GM23338 (cell line): ENCODE data around the gene CLCN4.

Source experiments
- CREB1 ChIP-seq: fragments of 250-450 bp; sonication (Bioruptor Pico); IDR thresholded peaks from 2 replicates; pipeline ENCODE4 v1.5.0; 2020; ENCODE audit warnings: low read depth, mild to moderate bottlenecking, moderate library complexity
- EZH2 ChIP-seq: fragments of 200-600 bp; sonication (generic); IDR thresholded peaks from one replicate; pipeline ENCODE4 v1.8.0; 2017; ENCODE audit warnings: antibody characterized with exemption, mild to moderate bottlenecking, low read depth; ENCODE audit not compliant: unreplicated experiment
- EZH2phosphoT487 ChIP-seq: fragments of 200-600 bp; sonication (generic); IDR thresholded peaks from one replicate; pipeline ENCODE4 v1.8.1; 2018; ENCODE audit warnings: antibody characterized with exemption; ENCODE audit not compliant: unreplicated experiment
- JUNB ChIP-seq: IDR thresholded peaks from one replicate; pipeline ENCODE4 v1.6.1; 2016; ENCODE audit warnings: antibody characterized with exemption; ENCODE audit not compliant: unreplicated experiment
- NANOG ChIP-seq: IDR thresholded peaks from 2 replicates; pipeline ENCODE4 v1.6.1; 2016; ENCODE audit warnings: antibody characterized with exemption, borderline replicate concordance
- POLR2AphosphoS5 ChIP-seq: IDR thresholded peaks from 2 replicates; pipeline ENCODE4 v1.6.1; 2016; ENCODE audit warnings: antibody characterized with exemption, low read depth
- STAT1 ChIP-seq: IDR thresholded peaks from one replicate; pipeline ENCODE4 v1.6.1; 2016; ENCODE audit warnings: antibody characterized with exemption; ENCODE audit not compliant: unreplicated experiment
- ZNF114 ChIP-seq: fragments of 250-450 bp; sonication (Bioruptor Pico); IDR thresholded peaks from 2 replicates; pipeline ENCODE4 v1.5.0; 2020; ENCODE audit warnings: mild to moderate bottlenecking, moderate library complexity
- ZNF331 ChIP-seq: fragments of 250-450 bp; sonication (Bioruptor Pico); IDR thresholded peaks from 2 replicates; pipeline ENCODE4 v1.5.0; 2020; ENCODE audit warnings: low read depth, mild to moderate bottlenecking, moderate library complexity
- TF ChIP-seq, protein P1 (sequence below), 2 experiments: fragments of 200-600 bp in 1 of 2; sonication (generic) in 1 of 2; conservative IDR thresholded peaks; 2 replicates each; pipeline versions ENCODE4 v1.5.1 to v1.6.1; 2016 to 2017; ENCODE audit warnings: antibody characterized with exemption in 2 of 2, low read depth in 2 of 2, mild to moderate bottlenecking in 2 of 2, moderate library complexity in 1 of 2
- TF ChIP-seq, protein P2 (sequence below): IDR thresholded peaks from 2 replicates; pipeline ENCODE4 v1.6.1; 2016; ENCODE audit warnings: antibody characterized with exemption
- TF ChIP-seq, protein P3 (sequence below): IDR thresholded peaks from one replicate; pipeline ENCODE4 v1.6.1; 2018; ENCODE audit warnings: antibody characterized with exemption; ENCODE audit not compliant: unreplicated experiment
- TF ChIP-seq, protein P4 (sequence below): fragments of 250-450 bp; sonication (Bioruptor Pico); IDR thresholded peaks from 2 replicates; pipeline ENCODE4 v1.5.0; 2020; ENCODE audit warnings: mild to moderate bottlenecking, moderate library complexity

DNA sequence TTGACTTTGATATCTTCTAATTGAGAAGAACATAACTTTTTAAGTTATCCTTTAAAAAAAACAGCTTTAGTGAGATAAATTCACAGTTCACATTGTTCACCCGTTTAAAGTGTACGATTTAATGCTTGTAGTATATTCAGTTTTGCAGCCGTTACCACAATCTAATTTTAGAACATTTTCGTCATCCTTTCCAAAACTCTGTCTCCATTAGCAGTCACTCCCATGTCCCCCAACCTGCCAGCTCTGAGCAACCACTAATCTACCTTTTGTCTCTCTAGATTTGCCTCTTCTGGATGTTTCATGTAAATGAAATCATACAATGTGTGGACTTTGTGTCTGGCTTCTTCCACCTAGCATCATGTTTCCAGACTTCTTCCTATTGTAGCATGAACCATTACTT is 38.6 kb downstream of the CLCN4 start:
- TF ChIP-seq, protein P1, sequence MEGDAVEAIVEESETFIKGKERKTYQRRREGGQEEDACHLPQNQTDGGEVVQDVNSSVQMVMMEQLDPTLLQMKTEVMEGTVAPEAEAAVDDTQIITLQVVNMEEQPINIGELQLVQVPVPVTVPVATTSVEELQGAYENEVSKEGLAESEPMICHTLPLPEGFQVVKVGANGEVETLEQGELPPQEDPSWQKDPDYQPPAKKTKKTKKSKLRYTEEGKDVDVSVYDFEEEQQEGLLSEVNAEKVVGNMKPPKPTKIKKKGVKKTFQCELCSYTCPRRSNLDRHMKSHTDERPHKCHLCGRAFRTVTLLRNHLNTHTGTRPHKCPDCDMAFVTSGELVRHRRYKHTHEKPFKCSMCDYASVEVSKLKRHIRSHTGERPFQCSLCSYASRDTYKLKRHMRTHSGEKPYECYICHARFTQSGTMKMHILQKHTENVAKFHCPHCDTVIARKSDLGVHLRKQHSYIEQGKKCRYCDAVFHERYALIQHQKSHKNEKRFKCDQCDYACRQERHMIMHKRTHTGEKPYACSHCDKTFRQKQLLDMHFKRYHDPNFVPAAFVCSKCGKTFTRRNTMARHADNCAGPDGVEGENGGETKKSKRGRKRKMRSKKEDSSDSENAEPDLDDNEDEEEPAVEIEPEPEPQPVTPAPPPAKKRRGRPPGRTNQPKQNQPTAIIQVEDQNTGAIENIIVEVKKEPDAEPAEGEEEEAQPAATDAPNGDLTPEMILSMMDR (conservative IDR thresholded peaks at IDR 0.05; ENCODE audit: low read depth in 2 of 2), result no peak
- TF ChIP-seq ZNF331, result no peak
- TF ChIP-seq EZH2phosphoT487, result no peak
- TF ChIP-seq, protein P2, sequence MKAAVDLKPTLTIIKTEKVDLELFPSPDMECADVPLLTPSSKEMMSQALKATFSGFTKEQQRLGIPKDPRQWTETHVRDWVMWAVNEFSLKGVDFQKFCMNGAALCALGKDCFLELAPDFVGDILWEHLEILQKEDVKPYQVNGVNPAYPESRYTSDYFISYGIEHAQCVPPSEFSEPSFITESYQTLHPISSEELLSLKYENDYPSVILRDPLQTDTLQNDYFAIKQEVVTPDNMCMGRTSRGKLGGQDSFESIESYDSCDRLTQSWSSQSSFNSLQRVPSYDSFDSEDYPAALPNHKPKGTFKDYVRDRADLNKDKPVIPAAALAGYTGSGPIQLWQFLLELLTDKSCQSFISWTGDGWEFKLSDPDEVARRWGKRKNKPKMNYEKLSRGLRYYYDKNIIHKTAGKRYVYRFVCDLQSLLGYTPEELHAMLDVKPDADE, result no peak
- no peak for TF ChIP-seq POLR2AphosphoS5
- TF ChIP-seq STAT1, result no peak
- no peak for TF ChIP-seq EZH2
- TF ChIP-seq JUNB, result no peak
- no peak for TF ChIP-seq ZNF114 (CRISPR knock-in tag)
- TF ChIP-seq, protein P3, sequence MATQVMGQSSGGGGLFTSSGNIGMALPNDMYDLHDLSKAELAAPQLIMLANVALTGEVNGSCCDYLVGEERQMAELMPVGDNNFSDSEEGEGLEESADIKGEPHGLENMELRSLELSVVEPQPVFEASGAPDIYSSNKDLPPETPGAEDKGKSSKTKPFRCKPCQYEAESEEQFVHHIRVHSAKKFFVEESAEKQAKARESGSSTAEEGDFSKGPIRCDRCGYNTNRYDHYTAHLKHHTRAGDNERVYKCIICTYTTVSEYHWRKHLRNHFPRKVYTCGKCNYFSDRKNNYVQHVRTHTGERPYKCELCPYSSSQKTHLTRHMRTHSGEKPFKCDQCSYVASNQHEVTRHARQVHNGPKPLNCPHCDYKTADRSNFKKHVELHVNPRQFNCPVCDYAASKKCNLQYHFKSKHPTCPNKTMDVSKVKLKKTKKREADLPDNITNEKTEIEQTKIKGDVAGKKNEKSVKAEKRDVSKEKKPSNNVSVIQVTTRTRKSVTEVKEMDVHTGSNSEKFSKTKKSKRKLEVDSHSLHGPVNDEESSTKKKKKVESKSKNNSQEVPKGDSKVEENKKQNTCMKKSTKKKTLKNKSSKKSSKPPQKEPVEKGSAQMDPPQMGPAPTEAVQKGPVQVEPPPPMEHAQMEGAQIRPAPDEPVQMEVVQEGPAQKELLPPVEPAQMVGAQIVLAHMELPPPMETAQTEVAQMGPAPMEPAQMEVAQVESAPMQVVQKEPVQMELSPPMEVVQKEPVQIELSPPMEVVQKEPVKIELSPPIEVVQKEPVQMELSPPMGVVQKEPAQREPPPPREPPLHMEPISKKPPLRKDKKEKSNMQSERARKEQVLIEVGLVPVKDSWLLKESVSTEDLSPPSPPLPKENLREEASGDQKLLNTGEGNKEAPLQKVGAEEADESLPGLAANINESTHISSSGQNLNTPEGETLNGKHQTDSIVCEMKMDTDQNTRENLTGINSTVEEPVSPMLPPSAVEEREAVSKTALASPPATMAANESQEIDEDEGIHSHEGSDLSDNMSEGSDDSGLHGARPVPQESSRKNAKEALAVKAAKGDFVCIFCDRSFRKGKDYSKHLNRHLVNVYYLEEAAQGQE, result no peak
- no peak for TF ChIP-seq CREB1 (CRISPR knock-in tag)
- TF ChIP-seq, protein P4, sequence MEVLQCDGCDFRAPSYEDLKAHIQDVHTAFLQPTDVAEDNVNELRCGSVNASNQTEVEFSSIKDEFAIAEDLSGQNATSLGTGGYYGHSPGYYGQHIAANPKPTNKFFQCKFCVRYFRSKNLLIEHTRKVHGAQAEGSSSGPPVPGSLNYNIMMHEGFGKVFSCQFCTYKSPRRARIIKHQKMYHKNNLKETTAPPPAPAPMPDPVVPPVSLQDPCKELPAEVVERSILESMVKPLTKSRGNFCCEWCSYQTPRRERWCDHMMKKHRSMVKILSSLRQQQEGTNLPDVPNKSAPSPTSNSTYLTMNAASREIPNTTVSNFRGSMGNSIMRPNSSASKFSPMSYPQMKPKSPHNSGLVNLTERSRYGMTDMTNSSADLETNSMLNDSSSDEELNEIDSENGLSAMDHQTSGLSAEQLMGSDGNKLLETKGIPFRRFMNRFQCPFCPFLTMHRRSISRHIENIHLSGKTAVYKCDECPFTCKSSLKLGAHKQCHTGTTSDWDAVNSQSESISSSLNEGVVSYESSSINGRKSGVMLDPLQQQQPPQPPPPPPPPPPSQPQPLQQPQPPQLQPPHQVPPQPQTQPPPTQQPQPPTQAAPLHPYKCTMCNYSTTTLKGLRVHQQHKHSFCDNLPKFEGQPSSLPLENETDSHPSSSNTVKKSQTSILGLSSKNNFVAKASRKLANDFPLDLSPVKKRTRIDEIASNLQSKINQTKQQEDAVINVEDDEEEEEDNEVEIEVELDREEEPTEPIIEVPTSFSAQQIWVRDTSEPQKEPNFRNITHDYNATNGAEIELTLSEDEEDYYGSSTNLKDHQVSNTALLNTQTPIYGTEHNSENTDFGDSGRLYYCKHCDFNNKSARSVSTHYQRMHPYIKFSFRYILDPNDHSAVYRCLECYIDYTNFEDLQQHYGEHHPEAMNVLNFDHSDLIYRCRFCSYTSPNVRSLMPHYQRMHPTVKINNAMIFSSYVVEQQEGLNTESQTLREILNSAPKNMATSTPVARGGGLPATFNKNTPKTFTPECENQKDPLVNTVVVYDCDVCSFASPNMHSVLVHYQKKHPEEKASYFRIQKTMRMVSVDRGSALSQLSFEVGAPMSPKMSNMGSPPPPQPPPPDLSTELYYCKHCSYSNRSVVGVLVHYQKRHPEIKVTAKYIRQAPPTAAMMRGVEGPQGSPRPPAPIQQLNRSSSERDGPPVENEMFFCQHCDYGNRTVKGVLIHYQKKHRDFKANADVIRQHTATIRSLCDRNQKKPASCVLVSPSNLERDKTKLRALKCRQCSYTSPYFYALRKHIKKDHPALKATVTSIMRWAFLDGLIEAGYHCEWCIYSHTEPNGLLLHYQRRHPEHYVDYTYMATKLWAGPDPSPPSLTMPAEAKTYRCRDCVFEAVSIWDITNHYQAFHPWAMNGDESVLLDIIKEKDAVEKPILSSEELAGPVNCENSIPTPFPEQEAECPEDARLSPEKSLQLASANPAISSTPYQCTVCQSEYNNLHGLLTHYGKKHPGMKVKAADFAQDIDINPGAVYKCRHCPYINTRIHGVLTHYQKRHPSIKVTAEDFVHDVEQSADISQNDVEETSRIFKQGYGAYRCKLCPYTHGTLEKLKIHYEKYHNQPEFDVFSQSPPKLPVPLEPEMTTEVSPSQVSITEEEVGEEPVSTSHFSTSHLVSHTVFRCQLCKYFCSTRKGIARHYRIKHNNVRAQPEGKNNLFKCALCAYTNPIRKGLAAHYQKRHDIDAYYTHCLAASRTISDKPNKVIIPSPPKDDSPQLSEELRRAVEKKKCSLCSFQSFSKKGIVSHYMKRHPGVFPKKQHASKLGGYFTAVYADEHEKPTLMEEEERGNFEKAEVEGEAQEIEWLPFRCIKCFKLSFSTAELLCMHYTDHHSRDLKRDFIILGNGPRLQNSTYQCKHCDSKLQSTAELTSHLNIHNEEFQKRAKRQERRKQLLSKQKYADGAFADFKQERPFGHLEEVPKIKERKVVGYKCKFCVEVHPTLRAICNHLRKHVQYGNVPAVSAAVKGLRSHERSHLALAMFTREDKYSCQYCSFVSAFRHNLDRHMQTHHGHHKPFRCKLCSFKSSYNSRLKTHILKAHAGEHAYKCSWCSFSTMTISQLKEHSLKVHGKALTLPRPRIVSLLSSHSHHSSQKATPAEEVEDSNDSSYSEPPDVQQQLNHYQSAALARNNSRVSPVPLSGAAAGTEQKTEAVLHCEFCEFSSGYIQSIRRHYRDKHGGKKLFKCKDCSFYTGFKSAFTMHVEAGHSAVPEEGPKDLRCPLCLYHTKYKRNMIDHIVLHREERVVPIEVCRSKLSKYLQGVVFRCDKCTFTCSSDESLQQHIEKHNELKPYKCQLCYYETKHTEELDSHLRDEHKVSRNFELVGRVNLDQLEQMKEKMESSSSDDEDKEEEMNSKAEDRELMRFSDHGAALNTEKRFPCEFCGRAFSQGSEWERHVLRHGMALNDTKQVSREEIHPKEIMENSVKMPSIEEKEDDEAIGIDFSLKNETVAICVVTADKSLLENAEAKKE (CRISPR knock-in tag), result no peak
- no peak for TF ChIP-seq NANOG
